Tibial nerve (tissue), 4 donors: ENCODE results near the gene CFAP61. TPM values are rescaled to one million over a fixed set of nuclear protein-coding genes. Genes with fewer than 3 reads are reported as not detected.

Experiments used
- DNase-seq, 2 donors: peaks; one replicate each; pipeline ENCODE4 v3.0.0-alpha.2; 2019; ENCODE audit warnings: low spot score in 2 of 2
- H3K27ac ChIP-seq, 4 donors: fragments of 200-600 bp; sonication (generic) in 3 of 4; one replicate each; pipeline ENCODE4 v1.5.1; 2017 to 2019; ENCODE audit warnings: mild to moderate bottlenecking in 1 of 4
- H3K27me3 ChIP-seq, 2 donors: fragments of 200-600 bp; sonication (generic) in 1 of 2; one replicate each; pipeline versions ENCODE4 v1.5.1 to v1.6.0; 2017 to 2019
- H3K36me3 ChIP-seq, 3 donors: fragments of 200-600 bp; sonication (generic); one replicate each; pipeline ENCODE4 v1.5.1; 2018 to 2019
- H3K4me1 ChIP-seq, 4 donors: fragments of 200-600 bp; sonication (generic) in 3 of 4; one replicate each; pipeline ENCODE4 v1.5.1; 2017 to 2019
- H3K4me3 ChIP-seq, 4 donors: fragments of 200-600 bp; sonication (generic) in 3 of 4; one replicate each; pipeline ENCODE4 v1.5.1; 2017 to 2019; ENCODE audit warnings: mild to moderate bottlenecking in 1 of 4, moderate library complexity in 1 of 4
- H3K9me3 ChIP-seq, 4 donors: fragments of 200-600 bp; sonication (generic) in 3 of 4; one replicate each; pipeline ENCODE4 v1.5.1; 2017 to 2019
- EP300 ChIP-seq, 2 donors: sonication (generic); formaldehyde crosslinking; IDR thresholded peaks; one replicate each; pipeline ENCODE4 v1.6.1; 2017; ENCODE audit warnings: antibody characterized with exemption in 2 of 2, mild to moderate bottlenecking in 1 of 2
- POLR2A ChIP-seq, 2 donors: fragments of 450-650 bp; IDR thresholded peaks; one replicate each; pipeline ENCODE4 v1.6.1; 2017; ENCODE audit warnings: antibody characterized with exemption in 2 of 2, mild to moderate bottlenecking in 2 of 2, moderate library complexity in 2 of 2
- WGBS, 2 donors: methylation state at CpG; one replicate each; pipeline ENCODE4 v1.1.5; 2018; 5-methylcytosine and 5-hydroxymethylcytosine counted together
- total RNA-seq, 4 donors: library from RNA; depleted of rRNA; stranded (reverse); fragments of >200 nt; gene quantifications; one replicate each; pipeline ENCODE4 v1.1.0, GENCODE V29; 2016
- TF ChIP-seq, protein P1 (sequence below), 5 experiments: fragments of 200-600 bp in 3 of 5; fragments of 450-650 bp in 2 of 5; sonication (generic) in 3 of 5; IDR thresholded peaks; one replicate each; pipeline ENCODE4 v1.5.1; 2016 to 2019; ENCODE audit warnings: antibody characterized with exemption in 5 of 5, mild to moderate bottlenecking in 3 of 5, moderate library complexity in 2 of 5

Gene CFAP61
- total RNA-seq, 4 donors from 2014 or later: 0.21 to 1.5 (median 0.60) TPM; not detected in 1

DNA sequence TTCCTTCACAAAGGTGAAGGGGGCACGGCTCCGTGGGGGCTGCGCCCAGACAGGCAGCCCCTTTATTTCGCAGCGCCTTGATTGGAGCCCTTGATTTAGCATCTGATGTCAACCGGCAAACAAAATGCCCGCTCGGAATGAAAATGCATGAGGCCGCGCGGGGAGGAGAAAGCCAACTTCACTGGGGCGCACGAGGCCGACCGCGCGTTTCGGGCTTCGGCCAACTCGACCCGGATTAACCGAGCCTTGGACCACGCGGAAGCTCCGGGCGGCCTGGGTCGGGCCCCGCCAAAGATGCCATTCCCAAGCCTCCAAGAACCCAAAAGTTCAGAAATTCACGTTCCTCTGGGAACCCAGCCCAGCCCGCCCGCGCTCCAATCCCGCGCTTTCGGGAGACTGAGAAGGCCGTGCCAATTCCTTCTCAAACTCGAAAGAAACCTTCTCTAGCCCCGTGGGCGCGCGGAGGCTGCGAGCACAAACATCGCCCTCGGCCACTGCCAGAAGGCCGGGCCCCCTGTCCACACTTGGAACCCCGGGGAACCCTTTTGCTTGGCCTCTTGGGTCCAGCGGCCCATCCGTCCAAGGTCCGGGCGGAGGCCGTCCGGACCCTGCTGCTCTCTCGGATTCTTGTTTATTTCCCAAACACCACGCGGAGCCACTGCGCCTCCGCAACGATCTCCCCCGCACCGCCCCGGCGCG, 314.7 kb downstream of the CFAP61 start:
- no peaks in the 10 kb centered on the region for H3K9me3 ChIP-seq
- H3K4me1 ChIP-seq: peaks cover 0 to 55% (median 22%) of the 10 kb centered on the region in 4 donors
- no peaks in the 10 kb centered on the region for H3K36me3 ChIP-seq
- DNase-seq: no peak
- peaks cover 3 to 88% of the 10 kb centered on the region in 2 donors for H3K27me3 ChIP-seq
- peak overlapping the region in 3 of 4 donors; percentile 15 to 46 (median 18) for H3K4me3 ChIP-seq
- TF ChIP-seq, protein P1, sequence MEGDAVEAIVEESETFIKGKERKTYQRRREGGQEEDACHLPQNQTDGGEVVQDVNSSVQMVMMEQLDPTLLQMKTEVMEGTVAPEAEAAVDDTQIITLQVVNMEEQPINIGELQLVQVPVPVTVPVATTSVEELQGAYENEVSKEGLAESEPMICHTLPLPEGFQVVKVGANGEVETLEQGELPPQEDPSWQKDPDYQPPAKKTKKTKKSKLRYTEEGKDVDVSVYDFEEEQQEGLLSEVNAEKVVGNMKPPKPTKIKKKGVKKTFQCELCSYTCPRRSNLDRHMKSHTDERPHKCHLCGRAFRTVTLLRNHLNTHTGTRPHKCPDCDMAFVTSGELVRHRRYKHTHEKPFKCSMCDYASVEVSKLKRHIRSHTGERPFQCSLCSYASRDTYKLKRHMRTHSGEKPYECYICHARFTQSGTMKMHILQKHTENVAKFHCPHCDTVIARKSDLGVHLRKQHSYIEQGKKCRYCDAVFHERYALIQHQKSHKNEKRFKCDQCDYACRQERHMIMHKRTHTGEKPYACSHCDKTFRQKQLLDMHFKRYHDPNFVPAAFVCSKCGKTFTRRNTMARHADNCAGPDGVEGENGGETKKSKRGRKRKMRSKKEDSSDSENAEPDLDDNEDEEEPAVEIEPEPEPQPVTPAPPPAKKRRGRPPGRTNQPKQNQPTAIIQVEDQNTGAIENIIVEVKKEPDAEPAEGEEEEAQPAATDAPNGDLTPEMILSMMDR (IDR thresholded peaks at IDR 0.05): no peak
- no peak for TF ChIP-seq POLR2A (IDR thresholded peaks at IDR 0.05)
- TF ChIP-seq EP300 (IDR thresholded peaks at IDR 0.05): no peak
- WGBS, 2 donors: 1 to 2% methylated on average over 53 to 58 of the region's 63 CpGs
- H3K27ac ChIP-seq: no peak overlapping the region

DNA sequence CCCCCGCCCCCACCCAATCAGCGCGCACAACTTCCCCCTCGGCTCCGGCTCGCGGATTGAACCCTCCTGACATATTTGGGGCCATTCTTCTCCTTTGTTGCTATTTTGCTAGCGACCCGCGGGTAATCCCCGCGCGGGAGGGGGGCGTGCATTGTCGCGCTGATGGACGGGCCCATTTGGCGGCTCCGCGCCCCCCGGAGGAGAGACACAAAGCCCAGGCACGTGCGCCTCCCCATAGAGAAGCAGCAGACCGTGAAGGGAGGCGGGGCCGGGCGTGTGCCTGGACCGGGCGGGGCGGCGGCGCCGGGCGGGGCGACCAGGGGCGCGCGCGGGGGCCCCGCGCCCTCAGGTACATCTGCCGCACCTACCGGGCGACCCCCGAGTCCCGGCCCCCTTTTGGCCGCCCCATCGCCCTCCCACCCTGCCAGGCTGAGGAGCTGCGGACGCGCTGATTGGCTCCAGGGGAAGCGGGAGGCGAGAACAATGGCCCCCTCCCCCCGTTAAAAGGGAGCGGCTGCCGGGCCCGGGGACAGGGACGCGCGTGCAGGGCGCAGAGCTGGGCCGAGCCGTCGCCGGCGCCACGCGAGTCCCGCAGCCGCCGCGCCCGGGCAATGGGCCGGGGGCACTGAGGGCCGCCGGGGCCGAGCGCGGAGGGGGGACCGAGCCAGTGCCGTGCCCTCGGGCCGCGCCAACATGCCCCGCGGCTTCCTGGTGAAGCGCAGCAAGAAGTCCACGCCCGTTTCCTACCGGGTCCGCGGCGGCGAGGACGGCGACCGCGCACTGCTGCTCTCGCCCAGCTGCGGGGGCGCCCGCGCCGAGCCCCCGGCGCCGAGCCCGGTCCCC, 315.5 kb downstream of the CFAP61 start, which contains the start of gene INSM1:
INSM1 (plus strand) TSS at position 530 of the 843 bp plus-strand sequence; CDS start at position 694, 164 bp downstream.
- peak within 1 kb of the TSS in 3 of 4 donors; percentile 18 to 46 (median 27) for H3K4me3 ChIP-seq
- TF ChIP-seq POLR2A (IDR thresholded peaks at IDR 0.05) (no peak), EP300 (IDR thresholded peaks at IDR 0.05) (no peak)
- TF ChIP-seq, protein P1 (IDR thresholded peaks at IDR 0.05): no peak
- H3K4me1 ChIP-seq: peaks cover 0 to 55% (median 22%) of the 10 kb centered on the region in 4 donors
- peaks cover 3 to 87% of the 10 kb centered on the region in 2 donors for H3K27me3 ChIP-seq
- no peaks in the 10 kb centered on the region for H3K36me3 ChIP-seq
- WGBS, 2 donors: 0 to 1% methylated on average over 32 to 33 of the region's 108 CpGs
- no peak within 1 kb of the TSS for H3K27ac ChIP-seq
- no peak for DNase-seq
- H3K9me3 ChIP-seq: no peaks in the 10 kb centered on the region

DNA sequence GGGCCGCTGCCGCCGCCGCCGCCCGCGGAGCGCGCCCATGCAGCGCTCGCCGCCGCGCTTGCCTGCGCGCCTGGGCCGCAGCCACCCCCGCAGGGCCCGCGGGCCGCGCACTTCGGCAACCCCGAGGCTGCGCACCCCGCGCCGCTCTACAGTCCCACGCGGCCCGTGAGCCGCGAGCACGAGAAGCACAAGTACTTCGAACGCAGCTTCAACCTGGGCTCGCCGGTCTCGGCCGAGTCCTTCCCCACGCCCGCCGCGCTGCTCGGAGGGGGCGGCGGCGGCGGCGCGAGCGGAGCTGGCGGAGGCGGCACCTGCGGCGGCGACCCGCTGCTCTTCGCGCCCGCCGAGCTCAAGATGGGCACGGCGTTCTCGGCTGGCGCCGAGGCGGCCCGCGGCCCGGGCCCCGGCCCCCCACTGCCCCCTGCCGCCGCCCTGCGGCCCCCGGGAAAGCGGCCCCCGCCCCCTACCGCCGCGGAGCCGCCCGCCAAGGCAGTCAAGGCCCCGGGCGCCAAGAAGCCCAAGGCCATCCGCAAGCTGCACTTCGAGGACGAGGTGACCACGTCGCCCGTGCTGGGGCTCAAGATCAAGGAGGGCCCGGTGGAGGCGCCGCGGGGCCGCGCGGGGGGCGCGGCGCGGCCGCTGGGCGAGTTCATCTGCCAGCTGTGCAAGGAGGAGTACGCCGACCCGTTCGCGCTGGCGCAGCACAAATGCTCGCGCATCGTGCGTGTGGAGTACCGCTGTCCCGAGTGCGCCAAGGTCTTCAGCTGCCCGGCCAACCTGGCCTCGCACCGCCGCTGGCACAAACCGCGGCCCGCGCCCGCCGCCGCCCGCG, 316.3 kb downstream of the CFAP61 start:
- TF ChIP-seq POLR2A (IDR thresholded peaks at IDR 0.05) (no peak), EP300 (IDR thresholded peaks at IDR 0.05) (no peak)
- TF ChIP-seq, protein P1 (IDR thresholded peaks at IDR 0.05): no peak
- Histone ChIP-seq H3K4me3 (peak overlapping the region in 2 of 4 donors; percentile 27 to 46), H3K9me3 (no peaks in the 10 kb centered on the region), H3K36me3 (no peaks in the 10 kb centered on the region), H3K27ac (no peak overlapping the region), H3K27me3 (peaks cover 3 to 87% of the 10 kb centered on the region in 2 donors), H3K4me1 (peaks cover 0 to 52% (median 20%) of the 10 kb centered on the region in 4 donors)
- DNase-seq: no peak
- 1% methylated on average over 108 of the region's 130 CpGs; no CpG with 5 or more reads in 1 of the 2 donors for WGBS, 2 donors

DNA sequence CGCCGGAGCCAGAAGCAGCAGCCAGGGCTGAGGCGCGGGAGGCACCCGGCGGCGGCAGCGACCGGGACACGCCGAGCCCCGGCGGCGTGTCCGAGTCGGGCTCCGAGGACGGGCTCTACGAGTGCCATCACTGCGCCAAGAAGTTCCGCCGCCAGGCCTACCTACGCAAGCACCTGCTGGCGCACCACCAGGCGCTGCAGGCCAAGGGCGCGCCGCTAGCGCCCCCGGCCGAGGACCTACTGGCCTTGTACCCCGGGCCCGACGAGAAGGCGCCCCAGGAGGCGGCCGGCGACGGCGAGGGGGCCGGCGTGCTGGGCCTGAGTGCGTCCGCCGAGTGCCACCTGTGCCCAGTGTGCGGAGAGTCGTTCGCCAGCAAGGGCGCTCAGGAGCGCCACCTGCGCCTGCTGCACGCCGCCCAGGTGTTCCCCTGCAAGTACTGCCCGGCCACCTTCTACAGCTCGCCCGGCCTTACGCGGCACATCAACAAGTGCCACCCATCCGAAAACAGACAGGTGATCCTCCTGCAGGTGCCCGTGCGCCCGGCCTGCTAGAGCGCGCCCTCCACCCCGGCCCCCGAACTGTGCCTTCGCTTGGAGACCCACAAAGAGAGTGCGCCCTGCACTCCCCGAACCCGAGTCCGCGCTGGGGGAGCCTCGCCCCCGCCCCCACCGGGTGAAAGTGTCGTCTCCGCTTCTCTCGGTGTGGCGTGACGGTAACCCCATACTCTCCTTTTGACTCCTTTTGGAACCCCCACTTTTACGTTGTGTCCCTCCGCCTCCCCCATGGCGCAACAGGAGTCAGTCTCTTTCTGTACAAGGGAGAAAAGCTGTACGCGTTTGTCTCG, 317.1 kb downstream of the CFAP61 start:
- 3% methylated on average over 41 to 56 of the region's 86 CpGs for WGBS, 2 donors
- H3K27me3 ChIP-seq: peaks cover under 1 to 87% of the 10 kb centered on the region in 2 donors

More for the DNA sequence above, 317.1 kb downstream of the CFAP61 start:
- peak overlapping the region in 1 of 4 donors; percentile 46 for H3K4me3 ChIP-seq
- no peaks in the 10 kb centered on the region for H3K36me3 ChIP-seq
- H3K27ac ChIP-seq: no peak overlapping the region
- TF ChIP-seq, protein P1 (IDR thresholded peaks at IDR 0.05): no peak
- TF ChIP-seq POLR2A (IDR thresholded peaks at IDR 0.05) (no peak), EP300 (IDR thresholded peaks at IDR 0.05) (no peak)
- no peaks in the 10 kb centered on the region for H3K9me3 ChIP-seq
- no peak for DNase-seq
- H3K4me1 ChIP-seq: peaks cover 0 to 43% (median 14%) of the 10 kb centered on the region in 4 donors
